SK-N-SH (cell line): ENCODE measurements around the gene DCANP1. TPM values are rescaled to one million over a fixed set of nuclear protein-coding genes. Genes with fewer than 3 reads are reported as not detected.

Source experiments
- CTCF ChIA-PET: fragments of 300-600, 350-600 bp; formaldehyde crosslinking; extraction: SDS; loops from one replicate; lab custom pipeline; 2021; lab: Yijun Ruan, JAX
- POLR2A ChIA-PET: fragments of 350-600 bp; sonication (Branson Sonifier 250); formaldehyde crosslinking; extraction: SDS; loops from one replicate; lab custom pipeline; 2020; ENCODE audit warnings: antibody characterized with exemption, inconsistent platforms; lab: Yijun Ruan, JAX
- DNase-seq: peaks from one replicate; pipeline ENCODE4 v3.0.0; 2012
- H2AFZ ChIP-seq: fragments of 200-600 bp; sonication (generic); 2 replicates; pipeline ENCODE4 v1.8.1; 2016; ENCODE audit warnings: antibody characterized with exemption, mild to moderate bottlenecking, low read depth
- H3F3A ChIP-seq: fragments of 200-600 bp; sonication (generic); replicated peaks from 2 replicates; pipeline ENCODE3; 2016; ENCODE audit warnings: antibody characterized with exemption, mild to moderate bottlenecking; ENCODE audit not compliant: insufficient read depth
- H3K27ac ChIP-seq, 2 experiments: fragments of 200-500 bp in 1 of 2; fragments of 200-600 bp in 1 of 2; sonication (Bioruptor generic) in 1 of 2; sonication (generic), shearing (Covaris generic) in 1 of 2; 2 replicates each; pipeline versions ENCODE4 v1.5.1 to v1.6.1; 2014 to 2016; ENCODE audit warnings: low read depth in 2 of 2, inconsistent platforms in 1 of 2, low read length in 1 of 2, mild to moderate bottlenecking in 1 of 2, mixed read lengths in 1 of 2
- H3K27me3 ChIP-seq: fragments of 200-600 bp; sonication (generic), shearing (Covaris generic); 2 replicates; pipeline ENCODE4 v1.6.1; 2016; ENCODE audit warnings: mixed run types; ENCODE audit not compliant: insufficient read depth
- H3K36me3 ChIP-seq, 2 experiments: fragments of 200-500 bp in 1 of 2; fragments of 200-600 bp in 1 of 2; sonication (Bioruptor generic) in 1 of 2; sonication (generic) in 1 of 2; replicated peaks in 1 of 2; 2 replicates each; pipeline versions ENCODE3 to v1.5.1; 2014 to 2016; ENCODE audit warnings: low read length in 1 of 2, mild to moderate bottlenecking in 1 of 2; ENCODE audit not compliant: insufficient read depth in 2 of 2, control insufficient read depth in 1 of 2
- H3K4me1 ChIP-seq, 2 experiments: fragments of 200-500 bp in 1 of 2; fragments of 200-600 bp in 1 of 2; sonication (Bioruptor generic) in 1 of 2; sonication (generic), shearing (Covaris generic) in 1 of 2; 2 replicates each; pipeline versions ENCODE4 v1.5.1 to v1.6.1; 2014 to 2016; ENCODE audit warnings: low read depth in 1 of 2, low read length in 1 of 2, mixed run types in 1 of 2; ENCODE audit not compliant: insufficient read depth in 2 of 2, control insufficient read depth in 1 of 2
- H3K4me2 ChIP-seq: fragments of 200-600 bp; sonication (generic), shearing (Covaris generic); 2 replicates; pipeline ENCODE4 v1.6.1; 2017; ENCODE audit warnings: mixed run types
- H3K4me3 ChIP-seq, 2 experiments: fragments of 200-500 bp in 1 of 2; fragments of 200-600 bp in 1 of 2; sonication (Bioruptor generic) in 1 of 2; sonication (generic), shearing (Covaris generic) in 1 of 2; 2 replicates each; pipeline versions ENCODE4 v1.5.1 to v1.8.1; 2014 to 2016; ENCODE audit warnings: low read depth in 2 of 2, inconsistent platforms in 1 of 2, low read length in 1 of 2, mild to moderate bottlenecking in 1 of 2, mixed read lengths in 1 of 2, moderate library complexity in 1 of 2
- H3K79me2 ChIP-seq: fragments of 200-600 bp; sonication (generic); 2 replicates; pipeline ENCODE4 v1.8.1; 2017; ENCODE audit warnings: mild to moderate bottlenecking; ENCODE audit not compliant: insufficient read depth
- H3K9ac ChIP-seq: fragments of 200-600 bp; sonication (generic); 2 replicates; pipeline ENCODE4 v1.6.1; 2017; ENCODE audit warnings: mixed run types
- H3K9me2 ChIP-seq: fragments of 200-600 bp; sonication (generic); 2 replicates; pipeline ENCODE4 v1.6.1; 2017; ENCODE audit warnings: mixed run types
- H3K9me3 ChIP-seq: fragments of 200-600 bp; sonication (generic); 2 replicates; pipeline ENCODE4 v1.6.1; 2017; ENCODE audit warnings: mixed run types, mild to moderate bottlenecking, moderate library complexity
- H4K20me1 ChIP-seq: fragments of 200-600 bp; sonication (generic); 2 replicates; pipeline ENCODE4 v1.6.1; 2017; ENCODE audit warnings: mild to moderate bottlenecking, mixed run types; ENCODE audit not compliant: insufficient read depth
- ELF1 ChIP-seq: IDR thresholded peaks from 2 replicates; pipeline ENCODE4 v1.4.0; 2012
- EP300 ChIP-seq, 2 experiments: IDR thresholded peaks; 2 replicates each; pipeline versions ENCODE4 v1.4.0 to v1.6.1; 2012; ENCODE audit warnings: borderline replicate concordance in 1 of 2, low read depth in 1 of 2, low read length in 1 of 2
- EZH2phosphoT487 ChIP-seq: fragments of 200-600 bp; sonication (generic); IDR thresholded peaks from 2 replicates; pipeline ENCODE4 v1.6.1; 2017; ENCODE audit warnings: low read depth, mixed run types, mild to moderate bottlenecking, antibody characterized with exemption, moderate library complexity, borderline replicate concordance
- MEF2A ChIP-seq: IDR thresholded peaks from 2 replicates; pipeline ENCODE4 v1.4.0; 2012; ENCODE audit warnings: low read depth, borderline replicate concordance
- NFIC ChIP-seq: IDR thresholded peaks from 2 replicates; pipeline ENCODE4 v1.4.0; 2012; ENCODE audit warnings: borderline replicate concordance
- POLR2AphosphoS5 ChIP-seq: IDR thresholded peaks from 2 replicates; pipeline ENCODE4 v1.6.1; 2012; ENCODE audit warnings: low read depth, low read length
- RAD21 ChIP-seq: IDR thresholded peaks from 2 replicates; pipeline ENCODE4 v1.6.1; 2012; ENCODE audit warnings: mild to moderate bottlenecking, low read length
- RXRA ChIP-seq: IDR thresholded peaks from 2 replicates; pipeline ENCODE4 v1.4.0; 2012; ENCODE audit warnings: low read depth, mild to moderate bottlenecking, borderline replicate concordance
- SMC3 ChIP-seq: IDR thresholded peaks from 2 replicates; pipeline ENCODE4 v1.6.1; 2012; ENCODE audit warnings: low read depth, low read length, improper control_type of control experiment
- TAF1 ChIP-seq: IDR thresholded peaks from 2 replicates; pipeline ENCODE4 v1.6.1; 2012; ENCODE audit warnings: low read depth, mild to moderate bottlenecking, low read length, moderate library complexity, borderline replicate concordance
- TCF12 ChIP-seq: IDR thresholded peaks from 2 replicates; pipeline ENCODE4 v1.4.0; 2012
- YY1 ChIP-seq: IDR thresholded peaks from 2 replicates; pipeline ENCODE4 v1.4.0; 2012; ENCODE audit warnings: low read depth, mild to moderate bottlenecking
- WGBS: methylation state at CpG from one replicate; pipeline ENCODE4 v1.1.6; 2017; ENCODE audit warnings: low lambda C conversion rate; 5-methylcytosine and 5-hydroxymethylcytosine counted together
- polyA plus RNA-seq, 3 experiments: library from polyadenylated mRNA; depleted of rRNA; stranded (reverse); fragments of >200 nt; gene quantifications; 2 replicates each; pipeline ENCODE4 v1.2.3, GENCODE V29; 2012
- TF ChIP-seq, protein P1 (sequence below): IDR thresholded peaks from 2 replicates; pipeline ENCODE4; 2012
- TF ChIP-seq, protein P2 (sequence below): IDR thresholded peaks from 2 replicates; pipeline ENCODE4 v1.6.1; 2012; ENCODE audit warnings: mild to moderate bottlenecking, low read depth, low read length, moderate library complexity
- TF ChIP-seq, protein P3 (sequence below): fragments of 150-350 bp; IDR thresholded peaks from 2 replicates; pipeline ENCODE4 v1.6.1; 2016; ENCODE audit warnings: mild to moderate bottlenecking, low read depth, low read length
- TF ChIP-seq, protein P4 (sequence below): IDR thresholded peaks from 2 replicates; pipeline ENCODE4 v1.4.0; 2012; ENCODE audit warnings: low read depth
- TF ChIP-seq, protein P5 (sequence below): IDR thresholded peaks from 2 replicates; pipeline ENCODE4 v1.4.0; 2012; ENCODE audit warnings: low read depth, borderline replicate concordance

DCANP1 gene
- polyA plus RNA-seq, 1 of the 3 experiments (the other 2 are of a cell fraction) = not detected

DNA sequence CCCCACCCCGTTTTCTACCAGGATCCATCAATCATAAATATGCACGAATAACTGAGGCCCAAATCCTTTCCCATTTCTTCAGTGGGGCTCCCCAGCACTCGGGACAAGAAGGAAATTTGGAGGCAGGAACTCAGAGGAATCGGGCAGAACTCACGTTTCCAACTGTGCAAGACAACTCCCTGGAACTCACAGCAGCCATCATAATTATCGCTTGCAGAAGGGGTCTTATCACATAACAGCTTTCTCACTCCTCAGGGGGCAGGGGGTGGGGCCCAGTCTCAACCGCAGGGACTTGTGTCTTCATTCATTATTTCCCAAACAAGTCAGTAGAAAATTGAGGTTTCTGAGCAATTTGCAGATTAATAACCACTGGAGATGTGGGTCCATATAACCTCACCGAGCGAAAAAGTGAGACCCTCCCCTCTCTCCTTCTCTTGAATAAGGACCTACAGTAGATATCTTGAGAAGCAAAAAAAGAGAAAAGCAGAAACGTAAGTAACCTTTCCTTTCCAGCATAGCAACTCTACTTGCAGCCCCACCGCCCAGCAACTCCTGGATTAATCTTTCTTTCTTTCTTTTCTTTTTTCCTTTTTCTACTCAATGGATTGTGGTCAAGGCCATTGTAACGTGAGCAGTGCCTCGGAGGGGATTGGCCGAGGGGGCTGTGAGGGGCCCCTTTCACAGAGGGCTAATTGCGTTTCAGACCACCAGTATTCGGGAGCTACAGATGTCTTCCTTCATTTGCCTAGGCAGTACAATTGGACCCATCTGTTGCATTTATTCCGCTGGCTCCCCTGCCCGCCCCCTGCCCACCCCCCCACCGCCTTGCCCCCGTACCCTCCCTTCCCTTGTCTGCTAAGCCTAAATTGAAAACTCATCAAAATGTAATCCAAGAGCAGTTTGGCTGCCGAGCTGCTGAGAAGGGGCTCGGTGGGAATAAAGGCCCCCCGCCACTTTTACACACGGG, 29.8 kb upstream of the DCANP1 start:
- Histone ChIP-seq H3F3A (no peaks in the 10 kb centered on the region), H4K20me1 (no peaks in the 10 kb centered on the region), H3K9me3 (no peaks in the 10 kb centered on the region), H3K27ac (no peak overlapping the region), H3K4me1 (no peaks in the 10 kb centered on the region; a peak in 1 of 4 replicates), H3K4me2 (no peak overlapping the region), H2AFZ (no peak overlapping the region), H3K9ac (no peak overlapping the region), H3K27me3 (peaks cover 17% of the 10 kb centered on the region), H3K4me3 (no peak overlapping the region), H3K79me2 (no peaks in the 10 kb centered on the region), H3K9me2 (no peaks in the 10 kb centered on the region), H3K36me3 (no peaks in the 10 kb centered on the region)
- WGBS = 56% methylated on average over 24 of the region's 24 CpGs
- DNase-seq = no peak
- TF ChIP-seq MEF2A = no peak
- no peak for TF ChIP-seq RXRA
- TF ChIP-seq POLR2AphosphoS5 = no peak
- TF ChIP-seq TCF12 = no peak
- no peak for TF ChIP-seq SMC3
- TF ChIP-seq EP300 (IDR thresholded peaks at IDR 0.05; ENCODE audit: borderline replicate concordance in 1 of 2, low read depth in 1 of 2, low read length in 1 of 2) = no peak
- TF ChIP-seq YY1 = no peak
- TF ChIP-seq, protein P1, sequence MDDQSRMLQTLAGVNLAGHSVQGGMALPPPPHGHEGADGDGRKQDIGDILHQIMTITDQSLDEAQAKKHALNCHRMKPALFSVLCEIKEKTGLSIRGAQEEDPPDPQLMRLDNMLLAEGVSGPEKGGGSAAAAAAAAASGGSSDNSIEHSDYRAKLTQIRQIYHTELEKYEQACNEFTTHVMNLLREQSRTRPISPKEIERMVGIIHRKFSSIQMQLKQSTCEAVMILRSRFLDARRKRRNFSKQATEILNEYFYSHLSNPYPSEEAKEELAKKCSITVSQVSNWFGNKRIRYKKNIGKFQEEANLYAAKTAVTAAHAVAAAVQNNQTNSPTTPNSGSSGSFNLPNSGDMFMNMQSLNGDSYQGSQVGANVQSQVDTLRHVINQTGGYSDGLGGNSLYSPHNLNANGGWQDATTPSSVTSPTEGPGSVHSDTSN = no peak
- TF ChIP-seq EZH2phosphoT487 = no peak
- no peak for TF ChIP-seq RAD21
- TF ChIP-seq, protein P2, sequence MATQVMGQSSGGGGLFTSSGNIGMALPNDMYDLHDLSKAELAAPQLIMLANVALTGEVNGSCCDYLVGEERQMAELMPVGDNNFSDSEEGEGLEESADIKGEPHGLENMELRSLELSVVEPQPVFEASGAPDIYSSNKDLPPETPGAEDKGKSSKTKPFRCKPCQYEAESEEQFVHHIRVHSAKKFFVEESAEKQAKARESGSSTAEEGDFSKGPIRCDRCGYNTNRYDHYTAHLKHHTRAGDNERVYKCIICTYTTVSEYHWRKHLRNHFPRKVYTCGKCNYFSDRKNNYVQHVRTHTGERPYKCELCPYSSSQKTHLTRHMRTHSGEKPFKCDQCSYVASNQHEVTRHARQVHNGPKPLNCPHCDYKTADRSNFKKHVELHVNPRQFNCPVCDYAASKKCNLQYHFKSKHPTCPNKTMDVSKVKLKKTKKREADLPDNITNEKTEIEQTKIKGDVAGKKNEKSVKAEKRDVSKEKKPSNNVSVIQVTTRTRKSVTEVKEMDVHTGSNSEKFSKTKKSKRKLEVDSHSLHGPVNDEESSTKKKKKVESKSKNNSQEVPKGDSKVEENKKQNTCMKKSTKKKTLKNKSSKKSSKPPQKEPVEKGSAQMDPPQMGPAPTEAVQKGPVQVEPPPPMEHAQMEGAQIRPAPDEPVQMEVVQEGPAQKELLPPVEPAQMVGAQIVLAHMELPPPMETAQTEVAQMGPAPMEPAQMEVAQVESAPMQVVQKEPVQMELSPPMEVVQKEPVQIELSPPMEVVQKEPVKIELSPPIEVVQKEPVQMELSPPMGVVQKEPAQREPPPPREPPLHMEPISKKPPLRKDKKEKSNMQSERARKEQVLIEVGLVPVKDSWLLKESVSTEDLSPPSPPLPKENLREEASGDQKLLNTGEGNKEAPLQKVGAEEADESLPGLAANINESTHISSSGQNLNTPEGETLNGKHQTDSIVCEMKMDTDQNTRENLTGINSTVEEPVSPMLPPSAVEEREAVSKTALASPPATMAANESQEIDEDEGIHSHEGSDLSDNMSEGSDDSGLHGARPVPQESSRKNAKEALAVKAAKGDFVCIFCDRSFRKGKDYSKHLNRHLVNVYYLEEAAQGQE = no peak
- TF ChIP-seq, protein P3, sequence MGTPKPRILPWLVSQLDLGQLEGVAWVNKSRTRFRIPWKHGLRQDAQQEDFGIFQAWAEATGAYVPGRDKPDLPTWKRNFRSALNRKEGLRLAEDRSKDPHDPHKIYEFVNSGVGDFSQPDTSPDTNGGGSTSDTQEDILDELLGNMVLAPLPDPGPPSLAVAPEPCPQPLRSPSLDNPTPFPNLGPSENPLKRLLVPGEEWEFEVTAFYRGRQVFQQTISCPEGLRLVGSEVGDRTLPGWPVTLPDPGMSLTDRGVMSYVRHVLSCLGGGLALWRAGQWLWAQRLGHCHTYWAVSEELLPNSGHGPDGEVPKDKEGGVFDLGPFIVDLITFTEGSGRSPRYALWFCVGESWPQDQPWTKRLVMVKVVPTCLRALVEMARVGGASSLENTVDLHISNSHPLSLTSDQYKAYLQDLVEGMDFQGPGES = no peak
- TF ChIP-seq TAF1 = no peak
- TF ChIP-seq, protein P4, sequence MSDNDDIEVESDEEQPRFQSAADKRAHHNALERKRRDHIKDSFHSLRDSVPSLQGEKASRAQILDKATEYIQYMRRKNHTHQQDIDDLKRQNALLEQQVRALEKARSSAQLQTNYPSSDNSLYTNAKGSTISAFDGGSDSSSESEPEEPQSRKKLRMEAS = no peak
- TF ChIP-seq NFIC = no peak
- no peak for TF ChIP-seq ELF1
- TF ChIP-seq, protein P5, sequence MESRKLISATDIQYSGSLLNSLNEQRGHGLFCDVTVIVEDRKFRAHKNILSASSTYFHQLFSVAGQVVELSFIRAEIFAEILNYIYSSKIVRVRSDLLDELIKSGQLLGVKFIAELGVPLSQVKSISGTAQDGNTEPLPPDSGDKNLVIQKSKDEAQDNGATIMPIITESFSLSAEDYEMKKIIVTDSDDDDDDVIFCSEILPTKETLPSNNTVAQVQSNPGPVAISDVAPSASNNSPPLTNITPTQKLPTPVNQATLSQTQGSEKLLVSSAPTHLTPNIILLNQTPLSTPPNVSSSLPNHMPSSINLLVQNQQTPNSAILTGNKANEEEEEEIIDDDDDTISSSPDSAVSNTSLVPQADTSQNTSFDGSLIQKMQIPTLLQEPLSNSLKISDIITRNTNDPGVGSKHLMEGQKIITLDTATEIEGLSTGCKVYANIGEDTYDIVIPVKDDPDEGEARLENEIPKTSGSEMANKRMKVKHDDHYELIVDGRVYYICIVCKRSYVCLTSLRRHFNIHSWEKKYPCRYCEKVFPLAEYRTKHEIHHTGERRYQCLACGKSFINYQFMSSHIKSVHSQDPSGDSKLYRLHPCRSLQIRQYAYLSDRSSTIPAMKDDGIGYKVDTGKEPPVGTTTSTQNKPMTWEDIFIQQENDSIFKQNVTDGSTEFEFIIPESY = no peak
- ChIA-PET POLR2A (no interaction called here), CTCF (interaction anchor here (1.2 to 3.9 kb wide), 6 partner anchors 10 to 101 kb away, joined by 3 to 52 read pairs (median 10); no protein-coding TSS in a partner anchor)
